Astrocyte of the hippocampus (primary cell): ENCODE measurements around the gene KEAP1.
A peak's percentile ranks its signal among the peaks of the same experiment; 100 is the strongest.
"Not testable (repeated sequence)": the region's sequence is repeated elsewhere in the genome, so short reads cannot be mapped to it uniquely, and the experiment has no call there.

Experiments used
- DNase-seq: peaks from one replicate; pipeline ENCODE4 v3.0.0; 2011; ENCODE audit warnings: low read depth, low spot score

Gene KEAP1

GRCh38 chr19:10499550-10500246 lies 3.5 kb downstream of the KEAP1 start:
- no peak for DNase-seq

GRCh38 chr19:10497371-10497770 lies 5.8 kb downstream of the KEAP1 start:
- no peak for DNase-seq

GRCh38 chr19:10491472-10492047 lies 11.6 kb downstream of the KEAP1 start:
- no peak for DNase-seq

DNA sequence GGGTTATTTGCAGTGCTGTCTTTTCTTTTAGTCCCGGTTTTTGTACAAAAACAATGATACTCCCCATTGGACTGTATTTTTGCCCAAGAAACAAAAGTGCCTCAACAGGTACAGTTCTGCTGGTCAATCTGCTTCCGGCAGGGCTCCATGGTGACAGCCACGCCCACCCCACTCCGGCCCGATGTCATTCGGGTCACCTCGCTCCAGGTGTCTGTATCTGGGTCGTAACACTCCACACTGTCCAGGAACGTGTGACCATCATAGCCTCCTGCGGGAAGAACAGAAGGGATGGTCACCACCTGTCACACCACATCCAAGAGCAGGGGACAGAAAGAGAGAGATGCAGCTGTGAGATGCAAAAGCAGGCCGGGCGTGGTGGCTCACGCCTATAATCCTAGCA lies 16.6 kb downstream of the KEAP1 start:
- no peak for DNase-seq

GRCh38 chr19:10478903-10479384 lies 24.2 kb downstream of the KEAP1 start:
- DNase-seq = peak; percentile 89

- no peak for DNase-seq
Measured at GRCh38 chr19:10478476-10478875, 24.7 kb downstream of the KEAP1 start.

DNA sequence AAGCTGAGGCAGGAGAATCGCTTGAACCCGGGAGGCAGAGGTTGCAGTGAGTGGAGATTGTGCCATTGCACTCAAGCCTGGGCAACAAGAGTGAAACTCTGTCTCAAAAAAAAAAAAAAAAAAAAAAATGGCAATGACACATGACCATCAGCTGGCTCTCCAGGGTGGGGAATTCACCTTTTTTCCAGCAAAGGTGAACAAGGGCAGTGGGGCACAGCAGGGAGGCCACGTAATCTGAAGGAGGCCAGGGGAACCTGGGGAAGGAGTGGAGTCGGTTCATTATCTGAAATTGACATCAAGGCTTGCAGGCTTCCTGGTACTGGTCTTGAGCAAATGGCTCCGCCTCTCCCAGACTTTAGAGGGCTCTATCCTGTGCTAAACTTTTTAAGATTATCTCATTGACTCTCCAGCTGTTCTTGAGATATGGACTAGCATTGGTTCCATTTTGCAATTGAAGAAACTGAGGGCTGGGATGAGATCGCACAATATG lies 28.1 kb downstream of the KEAP1 start:
- DNase-seq = no peak

GRCh38 chr19:10473192-10473591 lies 30.0 kb downstream of the KEAP1 start:
- no peak for DNase-seq

DNA sequence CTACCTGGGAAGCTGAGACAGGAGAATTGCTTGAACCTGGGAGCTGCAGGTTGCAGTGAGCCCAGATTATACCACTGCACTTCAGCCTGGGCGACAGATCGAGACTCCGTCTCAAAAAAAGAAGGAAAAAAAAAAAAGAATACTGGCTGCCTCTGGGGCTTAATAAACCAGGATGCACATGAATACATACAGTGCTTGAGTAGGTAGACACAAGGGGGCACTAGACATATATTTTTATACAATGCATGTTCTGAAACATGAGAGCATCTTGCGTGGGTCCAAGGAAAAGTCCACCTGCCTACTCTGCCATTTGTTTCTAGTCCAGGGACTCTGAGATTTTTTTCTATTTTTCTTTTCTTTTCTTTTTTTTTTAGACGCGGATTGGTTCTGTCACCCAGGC lies 31.2 kb downstream of the KEAP1 start:
- no peak for DNase-seq

DNA sequence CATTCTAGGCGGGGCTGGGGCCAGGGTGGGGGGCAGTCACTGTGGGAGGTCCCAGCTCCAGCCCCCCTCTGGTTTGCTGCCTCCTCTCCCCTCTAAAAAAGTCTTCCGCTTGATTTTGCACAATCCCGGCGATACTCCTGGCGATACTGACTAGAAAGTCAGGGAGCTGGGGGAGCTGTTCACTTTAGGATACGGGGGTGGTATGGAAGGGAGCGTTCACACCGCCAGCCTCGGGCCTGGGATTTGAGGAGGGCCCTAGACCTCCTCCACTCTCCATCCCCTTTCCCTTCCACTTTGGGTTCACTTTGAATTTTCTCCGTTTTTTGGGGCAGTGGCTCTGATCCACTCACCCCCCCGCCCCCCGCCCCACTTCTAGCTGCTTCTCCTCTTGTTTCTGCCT lies 35.0 kb downstream of the KEAP1 start:
- no peak for DNase-seq

GRCh38 chr19:10467104-10467706 lies 36.0 kb downstream of the KEAP1 start:
- no peak for DNase-seq

DNA sequence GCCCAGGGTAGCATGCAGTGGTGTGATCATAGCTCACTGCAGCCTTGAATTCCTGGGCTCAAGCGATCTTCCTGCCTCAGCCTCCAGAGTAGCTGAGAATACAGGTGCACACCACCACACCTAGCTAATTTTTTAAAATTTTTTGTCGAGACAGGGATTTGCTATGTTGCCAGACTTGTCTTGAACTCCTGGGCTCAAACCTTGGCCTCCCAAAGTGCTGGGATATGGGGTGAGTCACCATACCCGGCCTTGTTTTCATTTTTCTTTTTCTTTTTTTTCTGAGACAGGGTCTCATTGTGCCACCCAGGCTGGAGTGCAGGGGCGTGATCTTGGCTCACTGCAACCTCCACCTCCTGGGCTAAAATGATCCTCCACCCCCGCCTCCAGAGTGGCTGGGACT lies 38.7 kb downstream of the KEAP1 start:
- no peak for DNase-seq

DNA sequence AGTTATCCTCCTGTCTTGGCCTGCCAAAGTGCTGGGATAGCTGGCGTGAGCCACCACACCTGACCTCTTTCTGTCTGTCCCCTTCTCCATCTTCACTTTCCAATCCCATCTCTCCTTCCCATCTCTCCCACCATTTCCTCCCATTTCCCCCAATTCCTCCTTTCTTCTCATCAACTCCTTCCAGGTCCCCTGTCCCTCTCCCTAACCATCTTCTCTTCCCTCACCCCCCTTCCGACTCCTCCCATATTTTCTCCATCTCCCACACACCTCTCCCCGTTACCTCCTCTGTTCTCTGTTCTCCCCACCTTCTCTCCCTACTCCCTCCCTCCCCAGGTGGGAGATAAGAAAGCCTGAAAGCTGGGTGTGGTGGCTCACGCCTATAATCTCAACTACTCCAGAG lies 40.6 kb downstream of the KEAP1 start:
- DNase-seq = no peak

GRCh38 chr19:10462042-10462441 lies 41.1 kb downstream of the KEAP1 start:
- not testable (repeated sequence) for DNase-seq

GRCh38 chr19:10461047-10461949 lies 41.9 kb downstream of the KEAP1 start:
- peak; percentile 96 for DNase-seq

GRCh38 chr19:10460714-10461046 lies 42.5 kb downstream of the KEAP1 start:
- no peak for DNase-seq

GRCh38 chr19:10458733-10459132 lies 44.4 kb downstream of the KEAP1 start:
- DNase-seq = not testable (repeated sequence)

DNA sequence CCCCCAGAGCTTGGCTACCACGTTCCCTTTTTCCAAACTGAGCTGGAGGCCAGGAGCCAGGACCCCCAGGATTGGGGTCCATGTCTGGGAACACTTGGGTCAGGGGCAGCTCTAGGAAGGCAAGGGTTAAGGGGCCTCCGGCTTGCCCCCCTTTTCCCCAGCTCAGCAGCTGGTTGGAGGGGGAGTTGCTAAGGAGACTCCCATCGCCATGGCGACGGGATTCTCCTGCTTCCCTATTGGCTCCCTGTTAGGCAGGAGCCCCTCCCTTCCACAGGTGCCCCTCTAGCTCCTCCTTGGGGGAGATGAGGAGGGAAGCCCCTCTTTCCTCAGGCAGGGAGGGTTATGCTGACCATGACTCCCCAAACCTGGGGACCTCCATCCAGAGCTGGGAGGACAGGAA lies 48.9 kb downstream of the KEAP1 start:
- peak; percentile 26 for DNase-seq

DNA sequence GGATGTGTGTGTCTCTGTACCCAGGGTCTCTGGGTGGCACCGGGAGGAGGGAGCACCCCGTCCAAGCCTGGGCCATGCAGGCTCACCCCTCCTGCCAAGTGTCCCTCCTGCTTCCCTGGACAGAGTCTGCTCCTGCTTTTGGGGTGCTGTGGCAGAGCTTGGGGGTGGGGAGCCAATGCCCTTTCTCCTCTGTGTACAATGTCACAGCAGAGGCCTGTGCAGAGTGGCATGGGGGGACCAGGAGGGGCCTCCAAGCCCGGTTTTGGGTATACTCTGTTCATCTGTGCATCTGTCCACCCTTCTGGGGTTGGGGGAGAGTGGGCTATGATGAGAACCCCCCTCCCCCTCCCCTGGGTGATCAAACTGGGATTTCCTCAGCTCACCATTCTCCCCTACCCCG lies 49.3 kb downstream of the KEAP1 start:
- DNase-seq = no peak

DNA sequence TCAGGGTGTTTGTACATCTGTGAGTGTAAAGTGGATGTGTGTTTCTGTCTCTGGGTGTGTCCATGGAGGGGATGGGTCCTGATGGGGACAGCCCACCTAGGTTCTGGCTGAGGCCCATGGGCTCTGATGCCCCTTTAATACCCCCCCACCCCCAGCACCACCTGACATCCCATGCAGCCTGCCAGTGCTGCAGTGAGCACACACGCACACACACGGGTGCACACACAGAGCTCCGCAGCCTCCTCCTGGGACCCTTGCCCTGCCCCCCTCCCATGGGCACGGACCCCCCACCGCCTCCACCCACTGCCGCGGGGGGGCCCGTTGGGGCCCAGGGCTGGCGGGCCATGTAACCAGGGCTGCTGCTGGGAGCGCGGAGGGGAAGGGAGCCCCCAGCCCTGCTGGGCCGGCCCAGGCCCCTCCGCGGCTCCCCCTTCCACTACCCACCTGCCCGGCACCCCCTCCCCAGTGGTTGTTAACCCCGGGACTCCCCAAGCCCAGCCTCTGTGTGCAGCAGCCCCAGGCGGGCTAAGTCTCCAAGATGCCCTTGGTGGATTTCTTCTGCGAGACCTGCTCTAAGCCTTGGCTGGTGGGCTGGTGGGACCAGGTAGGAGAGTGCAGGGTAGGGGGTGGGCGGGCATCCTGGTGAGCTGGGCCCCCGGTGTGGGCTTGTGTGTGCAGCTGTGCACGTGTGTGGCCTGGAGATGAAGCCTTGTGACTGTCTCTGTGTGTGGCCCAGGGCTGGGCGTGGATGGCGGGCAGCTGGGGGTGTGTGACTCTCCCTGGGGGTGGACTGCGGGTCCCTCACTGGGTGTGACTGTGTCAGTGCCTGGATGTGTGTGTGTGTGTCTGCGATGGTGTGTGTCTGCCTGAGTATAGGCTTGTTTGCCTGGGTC lies 50.2 kb downstream of the KEAP1 start:
- no peak for DNase-seq
